Immature natural killer cell (primary cell): ENCODE measurements around the gene NSF. TPM values are rescaled to one million over a fixed set of nuclear protein-coding genes. Genes with fewer than 3 reads are reported as not detected.
"Not testable (repeated sequence)": the region's sequence is repeated elsewhere in the genome, so short reads cannot be mapped to it uniquely, and the experiment has no call there.

Experiments used
- DNase-seq, 3 donors: peaks; one replicate each; pipeline ENCODE4 v3.0.0; 2022; ENCODE audit warnings: mixed read lengths in 1 of 3
- H3K27ac Mint-ChIP-seq, 6 donors: one replicate each; pipeline ENCODE4 v1.8.0; 2020; ENCODE audit warnings: mixed read lengths in 6 of 6, mild to moderate bottlenecking in 5 of 6, inconsistent platforms in 4 of 6, moderate library complexity in 3 of 6
- H3K27me3 Mint-ChIP-seq, 3 donors: one replicate each; pipeline ENCODE4 v1.8.0; 2020 to 2021; ENCODE audit warnings: low read depth in 3 of 3, mild to moderate bottlenecking in 3 of 3, mixed read lengths in 3 of 3, moderate library complexity in 3 of 3, inconsistent platforms in 1 of 3
- H3K36me3 Mint-ChIP-seq, 3 donors: one replicate each; pipeline ENCODE4 v1.8.0; 2020; ENCODE audit warnings: mixed read lengths in 3 of 3, inconsistent platforms in 2 of 3, mild to moderate bottlenecking in 2 of 3
- H3K4me1 Mint-ChIP-seq, 2 donors: one replicate each; pipeline ENCODE4 v1.8.0; 2020; ENCODE audit warnings: inconsistent platforms in 2 of 2, mild to moderate bottlenecking in 2 of 2, mixed read lengths in 2 of 2, moderate library complexity in 1 of 2
- H3K4me3 Mint-ChIP-seq, 5 donors: one replicate each; pipeline ENCODE4 v1.8.0; 2020; ENCODE audit warnings: mild to moderate bottlenecking in 5 of 5, mixed read lengths in 5 of 5, inconsistent platforms in 3 of 5, moderate library complexity in 3 of 5
- H3K9me3 Mint-ChIP-seq, 6 donors: one replicate each; pipeline ENCODE4 v1.8.0; 2020; ENCODE audit warnings: mild to moderate bottlenecking in 6 of 6, mixed read lengths in 6 of 6, inconsistent platforms in 4 of 6, moderate library complexity in 3 of 6
- polyA plus RNA-seq, 3 donors: library from polyadenylated mRNA; unstranded; fragments of 300-500 nt; fragmentation: Illumina TruSeq; gene quantifications; one replicate each; pipeline ENCODE4 v1.2.3, GENCODE V29; 2021

The NSF gene
- polyA plus RNA-seq, 3 donors from 2014 or later: 8.3 to 22.0 (median 10.3) TPM

DNA sequence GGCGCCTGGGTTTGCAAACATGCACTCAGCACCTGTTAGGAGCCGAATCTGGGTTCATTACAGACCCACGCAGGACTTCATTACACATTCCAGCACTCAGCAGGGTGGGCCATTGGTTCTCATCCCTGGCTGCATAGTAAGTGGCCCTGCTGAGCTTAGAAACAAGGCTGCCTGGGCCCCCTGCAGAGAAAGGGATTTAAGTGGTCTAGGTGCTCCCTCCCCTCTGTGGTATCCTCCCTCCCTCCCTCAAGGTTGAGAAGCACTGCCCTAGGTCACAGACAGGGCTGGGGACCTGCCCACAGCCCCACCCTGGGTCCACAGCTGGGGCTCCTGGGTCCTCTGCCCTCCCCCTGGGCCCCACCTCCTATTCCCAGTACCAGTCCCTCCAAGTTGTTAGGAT lies 199.7 kb downstream of the NSF start:
- no peaks in the 10 kb centered on the region for H3K36me3 Mint-ChIP-seq
- peaks cover 0 to 20% (median 0%) of the 10 kb centered on the region in 3 donors for H3K27me3 Mint-ChIP-seq
- no peak overlapping the region for H3K4me3 Mint-ChIP-seq
- H3K27ac Mint-ChIP-seq: no peak overlapping the region
- H3K4me1 Mint-ChIP-seq: no peaks in the 10 kb centered on the region
- no peak for DNase-seq
- H3K9me3 Mint-ChIP-seq: peaks cover 0 to 1% (median 0%) of the 10 kb centered on the region in 6 donors

DNA sequence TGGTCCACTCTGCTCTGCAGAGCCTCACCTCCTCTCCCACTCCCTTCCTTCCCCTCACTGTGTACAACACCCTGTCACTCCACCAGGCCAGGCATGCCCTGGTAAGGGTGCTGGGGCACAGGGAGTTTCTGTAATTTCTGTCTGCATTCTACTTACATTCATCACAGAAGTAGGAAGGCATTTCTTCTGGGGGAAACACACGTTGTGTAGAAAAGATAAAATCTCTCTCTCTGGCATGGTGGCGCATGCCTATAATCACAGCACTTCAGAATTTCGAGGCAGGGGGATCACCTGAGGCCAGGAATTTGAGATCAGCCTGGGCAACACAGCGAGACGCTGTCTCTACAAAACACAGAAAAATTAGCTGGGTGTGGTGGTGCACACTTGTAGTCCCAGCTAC lies 201.1 kb downstream of the NSF start:
- Mint-ChIP-seq H3K27ac (no peak overlapping the region), H3K4me1 (no peaks in the 10 kb centered on the region), H3K27me3 (peaks cover 0 to 20% (median 0%) of the 10 kb centered on the region in 3 donors), H3K4me3 (no peak overlapping the region), H3K9me3 (peaks cover 0 to 1% (median 0%) of the 10 kb centered on the region in 6 donors), H3K36me3 (no peaks in the 10 kb centered on the region)
- DNase-seq: no peak

DNA sequence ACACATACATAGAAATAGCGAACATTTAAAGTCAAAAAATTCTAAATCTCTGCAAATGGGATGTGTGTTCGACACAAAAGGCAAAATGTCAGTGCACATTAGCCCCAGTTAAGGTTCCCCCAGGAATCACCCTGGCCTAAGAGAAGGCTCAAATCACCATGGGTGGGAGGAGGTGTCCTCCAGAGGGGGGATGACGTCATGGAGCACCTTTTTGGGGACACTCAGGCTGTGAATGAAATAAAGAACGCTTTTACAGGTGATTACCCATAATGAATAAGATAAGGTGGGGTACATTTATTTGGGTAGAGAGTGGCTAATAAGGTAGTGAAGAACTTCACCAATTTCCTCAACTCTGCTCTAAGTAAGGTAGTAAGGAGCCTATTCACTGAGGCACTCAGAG lies 201.6 kb downstream of the NSF start:
- peaks cover 0 to 21% (median 0%) of the 10 kb centered on the region in 3 donors for H3K27me3 Mint-ChIP-seq
- no peak overlapping the region for H3K27ac Mint-ChIP-seq
- H3K4me3 Mint-ChIP-seq: no peak overlapping the region
- peaks cover 0 to 1% (median 0%) of the 10 kb centered on the region in 6 donors for H3K9me3 Mint-ChIP-seq
- DNase-seq: no peak
- no peaks in the 10 kb centered on the region for H3K36me3 Mint-ChIP-seq
- no peaks in the 10 kb centered on the region for H3K4me1 Mint-ChIP-seq

DNA sequence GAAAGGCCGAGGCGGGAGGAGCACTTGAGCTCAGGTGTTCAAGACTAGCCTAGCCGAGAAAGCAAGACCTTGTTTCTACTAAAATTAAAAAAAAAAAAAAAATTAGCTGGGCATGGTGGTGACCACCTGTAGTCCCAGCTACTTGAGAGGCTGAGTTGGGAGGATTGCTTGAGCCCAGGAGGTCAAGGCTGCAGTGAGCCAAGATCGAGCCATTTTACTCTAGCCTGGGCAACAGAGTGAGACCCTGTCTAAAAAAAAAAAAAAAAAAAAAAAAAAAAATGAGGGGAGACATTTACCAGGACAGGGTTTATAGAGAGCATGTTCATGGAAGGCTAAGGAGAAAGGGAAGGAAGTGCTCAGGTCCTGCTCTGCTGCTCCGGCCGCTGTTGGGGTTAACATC lies 202.6 kb downstream of the NSF start:
- H3K4me3 Mint-ChIP-seq, H3K9me3 Mint-ChIP-seq, H3K27ac Mint-ChIP-seq, H3K4me1 Mint-ChIP-seq, H3K36me3 Mint-ChIP-seq, DNase-seq: not testable (repeated sequence)
- H3K27me3 Mint-ChIP-seq: peaks cover 0 to 22% (median 0%) of the 10 kb centered on the region in 3 donors

DNA sequence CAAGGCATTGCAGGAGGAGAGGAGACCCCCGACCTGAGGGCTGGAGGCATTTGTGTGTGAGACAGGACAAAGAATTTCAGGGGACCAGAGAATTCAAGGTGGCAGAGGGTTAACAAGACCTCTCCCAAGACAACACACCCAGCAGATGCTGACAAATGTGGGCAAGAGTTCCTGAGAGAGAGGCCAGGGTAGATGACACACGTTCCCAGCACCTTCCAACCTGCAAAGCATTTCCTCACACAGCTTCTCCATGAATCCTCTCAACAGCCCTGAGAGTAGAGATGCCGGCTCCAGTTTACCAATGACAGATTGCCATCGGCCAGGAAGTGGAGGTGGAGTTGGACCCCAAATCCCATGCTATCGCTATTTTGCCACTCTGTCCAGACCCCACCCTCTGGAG lies 203.1 kb downstream of the NSF start:
- Mint-ChIP-seq H3K27me3 (peaks cover 0 to 22% (median 0%) of the 10 kb centered on the region in 3 donors), H3K4me1 (no peaks in the 10 kb centered on the region)

DNA sequence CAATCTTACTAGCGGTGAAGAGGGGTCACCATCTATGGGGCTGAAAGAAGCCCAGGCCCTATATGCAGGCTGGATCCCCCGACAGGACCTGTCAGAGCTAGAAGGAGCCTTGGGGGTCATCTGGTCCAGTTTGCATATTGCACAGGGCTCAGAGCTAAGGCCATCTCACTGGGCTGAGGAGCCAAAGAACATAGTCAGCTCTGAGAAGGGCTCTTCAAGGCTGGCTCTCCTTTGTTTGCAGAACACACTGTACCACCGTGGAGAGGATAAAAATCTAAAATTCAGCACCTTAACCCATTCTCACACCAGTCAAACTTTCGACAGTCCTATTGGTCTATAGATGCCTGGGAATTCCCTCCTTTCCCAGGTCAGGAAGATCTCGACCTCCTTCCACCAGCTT lies 203.8 kb downstream of the NSF start:
- peaks cover 0 to 1% (median 0%) of the 10 kb centered on the region in 6 donors for H3K9me3 Mint-ChIP-seq
- H3K4me1 Mint-ChIP-seq: no peaks in the 10 kb centered on the region
- DNase-seq: no peak
- H3K4me3 Mint-ChIP-seq: no peak overlapping the region
- no peaks in the 10 kb centered on the region for H3K36me3 Mint-ChIP-seq
- no peak overlapping the region for H3K27ac Mint-ChIP-seq
- peaks cover 0 to 19% (median 2%) of the 10 kb centered on the region in 3 donors for H3K27me3 Mint-ChIP-seq

More for the DNA sequence above, 203.1 kb downstream of the NSF start:
- H3K27ac Mint-ChIP-seq: no peak overlapping the region
- no peak overlapping the region for H3K4me3 Mint-ChIP-seq
- H3K36me3 Mint-ChIP-seq: no peaks in the 10 kb centered on the region
- H3K9me3 Mint-ChIP-seq: peaks cover 0 to 1% (median 0%) of the 10 kb centered on the region in 6 donors
- no peak for DNase-seq

DNA sequence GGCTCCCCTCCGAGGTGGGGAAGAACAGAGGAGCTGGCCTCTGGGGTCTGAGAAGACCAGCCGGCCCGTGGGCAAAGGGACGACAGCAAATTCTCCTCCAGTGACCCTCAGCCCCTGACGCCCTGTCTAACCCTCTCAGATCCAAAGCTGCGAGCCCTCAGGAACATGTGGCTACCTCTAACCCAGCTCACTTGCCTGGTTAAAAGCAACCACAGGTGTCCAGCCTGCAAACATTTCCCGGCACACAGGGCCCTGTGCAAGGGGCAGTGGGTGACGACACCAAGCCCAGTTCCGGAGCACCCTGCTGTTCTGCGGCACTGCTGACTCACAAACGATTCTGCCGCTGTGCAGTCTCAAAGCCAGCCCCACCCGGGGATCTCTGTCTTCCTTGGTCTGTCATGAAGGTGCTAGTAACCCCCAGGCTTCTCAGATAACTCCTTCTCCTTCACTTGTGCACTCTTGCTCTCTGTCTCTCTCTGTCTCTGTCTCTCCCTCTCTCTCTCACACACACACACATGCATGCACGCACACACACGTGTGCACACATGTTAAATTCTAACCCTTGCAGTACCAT lies 205.0 kb downstream of the NSF start:
- H3K4me3 Mint-ChIP-seq: no peak overlapping the region
- no peak for DNase-seq
- peaks cover 1 to 18% (median 2%) of the 10 kb centered on the region in 3 donors for H3K27me3 Mint-ChIP-seq
- no peak overlapping the region for H3K27ac Mint-ChIP-seq
- H3K36me3 Mint-ChIP-seq: no peaks in the 10 kb centered on the region
- no peaks in the 10 kb centered on the region for H3K4me1 Mint-ChIP-seq
- H3K9me3 Mint-ChIP-seq: peaks cover 0 to 1% (median 0%) of the 10 kb centered on the region in 6 donors

DNA sequence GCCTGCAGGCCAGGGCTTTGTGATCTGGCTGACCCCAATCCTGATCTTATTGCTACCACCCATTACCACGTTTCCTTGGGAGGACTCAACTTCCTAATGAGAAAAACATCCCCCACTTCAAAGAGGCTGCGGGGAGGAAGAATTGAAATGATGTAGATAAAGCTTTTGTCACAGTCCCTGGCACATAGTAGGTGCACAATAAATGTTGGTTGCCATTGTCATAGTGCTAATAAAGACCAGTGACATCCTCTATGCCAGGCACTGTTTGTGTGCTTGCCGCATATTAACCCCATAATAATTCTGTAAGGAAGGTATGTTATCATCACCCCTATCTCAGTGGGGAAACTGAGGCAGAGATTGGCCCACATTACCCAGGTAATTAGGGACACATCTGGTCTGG lies 205.6 kb downstream of the NSF start:
- DNase-seq: no peak
- H3K9me3 Mint-ChIP-seq: no peaks in the 10 kb centered on the region
- no peaks in the 10 kb centered on the region for H3K36me3 Mint-ChIP-seq
- H3K27ac Mint-ChIP-seq: no peak overlapping the region
- no peaks in the 10 kb centered on the region for H3K4me1 Mint-ChIP-seq
- H3K27me3 Mint-ChIP-seq: peaks cover 2 to 19% (median 4%) of the 10 kb centered on the region in 3 donors
- H3K4me3 Mint-ChIP-seq: no peak overlapping the region

DNA sequence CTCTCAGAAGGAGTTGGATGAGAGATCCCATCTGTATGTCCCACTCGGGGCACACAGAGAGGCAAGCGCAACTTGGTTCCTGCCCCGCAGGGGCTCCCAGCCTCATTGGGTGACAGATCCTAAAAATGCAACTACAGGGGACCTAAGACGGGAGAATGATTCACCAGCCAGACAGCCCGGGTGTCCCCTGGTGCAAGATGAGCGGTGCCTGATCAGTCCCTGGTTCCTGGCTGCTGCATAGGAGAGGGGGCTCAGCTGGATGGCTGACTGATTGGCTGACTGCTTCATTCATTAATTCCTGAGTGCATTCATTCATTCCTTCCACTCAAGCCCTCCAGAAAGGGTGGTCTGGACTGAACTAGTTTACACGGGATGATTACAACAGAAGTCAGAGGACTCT lies 206.1 kb downstream of the NSF start:
- peaks cover 2 to 17% (median 4%) of the 10 kb centered on the region in 3 donors for H3K27me3 Mint-ChIP-seq
- no peaks in the 10 kb centered on the region for H3K36me3 Mint-ChIP-seq
- no peaks in the 10 kb centered on the region for H3K4me1 Mint-ChIP-seq
- H3K9me3 Mint-ChIP-seq: no peaks in the 10 kb centered on the region
- no peak overlapping the region for H3K27ac Mint-ChIP-seq
- DNase-seq: no peak
- H3K4me3 Mint-ChIP-seq: no peak overlapping the region

DNA sequence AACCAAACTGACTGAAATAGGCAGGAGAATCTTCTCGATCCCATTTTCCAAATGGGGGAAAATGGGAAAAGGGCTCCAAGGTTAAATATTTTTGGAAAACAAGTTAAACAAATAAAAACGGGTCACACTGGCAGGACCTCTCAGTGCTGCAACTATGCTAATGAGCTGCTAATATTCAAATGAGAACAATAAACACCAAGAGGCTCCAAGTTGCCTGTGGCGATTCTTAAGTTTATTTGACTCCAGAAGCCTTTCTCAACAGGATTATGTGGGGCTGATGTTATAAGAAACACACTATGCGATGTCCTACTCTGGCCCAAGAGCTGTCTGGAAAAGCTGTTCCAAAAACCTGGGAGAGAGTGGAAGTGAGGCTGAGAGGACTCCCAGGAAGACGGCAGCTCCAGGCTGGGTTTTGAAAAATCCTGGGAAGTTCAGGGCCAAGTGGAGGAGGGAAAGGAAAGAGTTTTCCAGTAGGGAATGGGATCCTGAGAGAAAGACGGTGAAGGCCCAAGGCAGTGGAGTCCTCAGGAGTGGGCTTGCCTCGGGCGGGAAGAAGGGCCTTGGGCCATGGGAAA lies 206.6 kb downstream of the NSF start:
- Mint-ChIP-seq H3K36me3 (no peaks in the 10 kb centered on the region), H3K4me3 (no peak overlapping the region), H3K27ac (no peak overlapping the region), H3K9me3 (no peaks in the 10 kb centered on the region), H3K4me1 (no peaks in the 10 kb centered on the region), H3K27me3 (peaks cover 2 to 14% (median 4%) of the 10 kb centered on the region in 3 donors)
- DNase-seq: no peak

DNA sequence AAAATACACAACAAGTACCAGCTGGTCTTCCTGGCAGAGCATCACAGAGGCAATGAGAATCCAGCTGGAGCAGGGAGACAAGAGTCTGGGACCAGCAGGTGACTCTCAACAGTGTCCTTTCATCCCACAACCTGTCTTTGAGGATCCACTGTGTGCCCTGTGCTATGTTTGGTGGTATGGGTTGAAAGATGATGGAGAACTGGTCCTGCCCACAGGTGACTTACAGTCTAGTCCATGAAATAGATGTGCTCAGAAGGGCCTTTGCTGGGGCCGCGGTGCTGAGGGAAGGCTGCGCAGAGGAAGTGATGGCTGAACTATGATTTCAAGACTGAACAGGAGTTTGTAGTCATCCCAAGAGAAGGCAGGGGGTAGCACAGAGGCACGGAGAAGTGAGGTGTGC lies 210.1 kb downstream of the NSF start:
- no peak for DNase-seq
- Mint-ChIP-seq H3K36me3 (no peaks in the 10 kb centered on the region), H3K9me3 (no peaks in the 10 kb centered on the region), H3K4me3 (no peak overlapping the region), H3K27me3 (peaks cover 2 to 7% (median 4%) of the 10 kb centered on the region in 3 donors), H3K4me1 (no peaks in the 10 kb centered on the region), H3K27ac (no peak overlapping the region)

DNA sequence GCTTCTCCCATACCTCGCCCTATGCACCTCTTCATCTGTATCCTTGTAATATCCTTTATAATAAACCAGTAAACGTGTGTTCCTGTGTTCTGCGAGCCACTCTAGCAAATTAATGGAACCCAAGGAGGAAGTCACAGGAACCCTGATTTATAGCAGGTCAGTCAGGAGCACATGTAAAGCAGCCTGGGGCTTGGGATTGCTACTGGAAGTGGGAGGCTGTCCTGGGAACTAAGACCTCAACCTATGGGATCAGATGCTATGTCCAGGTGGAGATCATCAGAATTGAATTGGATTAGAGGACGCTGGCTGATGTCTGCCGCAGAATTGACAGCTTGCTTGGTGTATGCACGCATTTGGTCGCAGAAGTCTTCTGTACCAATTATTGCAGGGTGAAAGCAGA lies 212.3 kb downstream of the NSF start:
- H3K4me3 Mint-ChIP-seq: no peak overlapping the region
- no peaks in the 10 kb centered on the region for H3K9me3 Mint-ChIP-seq
- H3K27me3 Mint-ChIP-seq: peaks cover 2 to 6% (median 4%) of the 10 kb centered on the region in 3 donors
- DNase-seq: no peak
- H3K4me1 Mint-ChIP-seq: no peaks in the 10 kb centered on the region
- H3K36me3 Mint-ChIP-seq: no peaks in the 10 kb centered on the region
- no peak overlapping the region for H3K27ac Mint-ChIP-seq

DNA sequence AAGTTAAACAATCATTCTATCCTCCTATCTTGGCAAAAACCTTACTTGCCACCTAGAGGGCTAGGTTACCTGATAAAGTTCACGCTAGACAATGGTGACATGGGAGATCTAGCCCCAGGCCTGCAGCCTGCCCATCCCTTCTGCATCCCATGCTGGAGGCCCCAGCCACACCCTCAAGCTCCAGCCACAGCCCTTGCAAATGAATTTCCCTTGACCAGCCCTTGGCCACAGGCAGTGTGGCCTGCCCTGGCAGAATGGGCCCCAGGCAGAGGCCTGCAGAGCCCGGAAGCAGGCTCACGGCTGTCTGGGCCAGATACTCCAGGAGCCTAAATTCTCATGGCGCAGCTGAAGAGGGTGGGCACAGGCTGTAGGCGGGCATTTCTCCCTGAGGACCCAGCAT lies 213.1 kb downstream of the NSF start:
- Mint-ChIP-seq H3K4me1 (no peaks in the 10 kb centered on the region), H3K27me3 (peaks cover 2 to 6% (median 4%) of the 10 kb centered on the region in 3 donors), H3K9me3 (no peaks in the 10 kb centered on the region), H3K4me3 (no peak overlapping the region), H3K36me3 (no peaks in the 10 kb centered on the region), H3K27ac (no peak overlapping the region)
- DNase-seq: no peak

DNA sequence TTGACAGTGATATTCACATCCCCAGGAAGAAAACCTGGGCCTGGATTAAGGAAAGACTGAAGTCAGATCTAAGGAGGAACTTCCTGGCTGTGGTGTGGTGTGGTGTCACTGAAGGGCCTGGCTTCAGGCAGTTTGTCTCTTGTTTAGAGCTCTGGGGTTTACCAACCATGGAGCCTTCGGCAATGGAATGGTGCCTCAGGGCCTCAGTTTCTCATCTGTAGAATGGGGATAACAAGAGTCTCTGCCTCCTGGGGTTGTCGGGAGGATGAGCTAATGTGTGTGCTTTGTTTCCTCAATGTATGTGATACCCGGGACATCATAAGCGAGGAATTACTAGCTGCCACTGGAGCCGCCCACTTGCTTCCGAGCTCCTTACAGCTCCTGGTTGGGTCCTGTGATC lies 215.3 kb downstream of the NSF start:
- no peak for DNase-seq
- Mint-ChIP-seq H3K27ac (no peak overlapping the region), H3K27me3 (peaks cover 0 to 4% (median 2%) of the 10 kb centered on the region in 3 donors), H3K36me3 (no peaks in the 10 kb centered on the region), H3K9me3 (no peaks in the 10 kb centered on the region), H3K4me3 (no peak overlapping the region), H3K4me1 (no peaks in the 10 kb centered on the region)
